CD4-positive, alpha-beta memory T cell (primary cell): ENCODE results near the gene SOWAHD. TPM values are rescaled to one million over a fixed set of nuclear protein-coding genes. Genes with fewer than 3 reads are reported as not detected.
"Not testable (repeated sequence)": the region's sequence is repeated elsewhere in the genome, so short reads cannot be mapped to it uniquely, and the experiment has no call there.

Experiments
- CTCF ChIA-PET: fragments of 350-600 bp; sonication (Branson Sonifier 250); formaldehyde crosslinking; loops from one replicate; lab custom pipeline; 2021; ENCODE audit warnings: inconsistent platforms; ENCODE audit not compliant: partially characterized antibody; lab: Charles Lee
- POLR2A ChIA-PET: fragments of 350-600 bp; sonication (Branson Sonifier 250); formaldehyde crosslinking; loops from one replicate; lab custom pipeline; 2021; ENCODE audit not compliant: partially characterized antibody; lab: Charles Lee
- DNase-seq, 5 donors: peaks; one replicate each; pipeline versions ENCODE4 v3.0.0 to v3.0.0-alpha.2; 2020 to 2022; ENCODE audit warnings: mixed read lengths in 1 of 5
- H3K27ac ChIP-seq: one replicate; pipeline ENCODE4 v1.7.0; 2013; ENCODE audit warnings: low read depth, low read length
- H3K27me3 ChIP-seq: 2 replicates; pipeline ENCODE4 v1.7.0; 2013; ENCODE audit warnings: mild to moderate bottlenecking, low read length, moderate library complexity; ENCODE audit not compliant: insufficient read depth
- H3K36me3 ChIP-seq: 2 replicates; pipeline ENCODE4 v1.7.0; 2013; ENCODE audit warnings: mild to moderate bottlenecking, low read length, moderate library complexity; ENCODE audit not compliant: insufficient read depth
- H3K4me1 ChIP-seq: 2 replicates; pipeline ENCODE4 v1.7.0; 2013; ENCODE audit warnings: mild to moderate bottlenecking, low read length, moderate library complexity; ENCODE audit not compliant: insufficient read depth
- H3K4me3 ChIP-seq, 2 donors: one replicate each; pipeline ENCODE4 v1.7.0; 2013; ENCODE audit warnings: low read length in 2 of 2, mild to moderate bottlenecking in 1 of 2
- H3K9me3 ChIP-seq, 2 donors: one replicate each; pipeline ENCODE4 v1.7.0; 2013; ENCODE audit warnings: low read length in 2 of 2, control low read depth in 1 of 2; ENCODE audit not compliant: control insufficient read depth in 1 of 2
- H3K27ac Mint-ChIP-seq, 7 donors: one replicate each; pipeline ENCODE4 v1.8.0; 2020 to 2021; ENCODE audit warnings: mixed read lengths in 7 of 7, mild to moderate bottlenecking in 6 of 7, inconsistent platforms in 3 of 7, moderate library complexity in 3 of 7
- H3K27me3 Mint-ChIP-seq, 2 donors: one replicate each; pipeline ENCODE4 v1.8.0; 2020 to 2021; ENCODE audit warnings: mixed read lengths in 2 of 2
- H3K36me3 Mint-ChIP-seq, 2 donors: one replicate each; pipeline ENCODE4 v1.8.0; 2020 to 2021; ENCODE audit warnings: mixed read lengths in 2 of 2, inconsistent platforms in 1 of 2, mild to moderate bottlenecking in 1 of 2
- H3K4me1 Mint-ChIP-seq, 4 donors: one replicate each; pipeline ENCODE4 v1.8.0; 2020 to 2021; ENCODE audit warnings: mixed read lengths in 4 of 4, mild to moderate bottlenecking in 1 of 4
- H3K4me3 Mint-ChIP-seq, 8 donors: one replicate each; pipeline ENCODE4 v1.8.0; 2020 to 2021; ENCODE audit warnings: mixed read lengths in 8 of 8, mild to moderate bottlenecking in 7 of 8, moderate library complexity in 6 of 8, inconsistent platforms in 3 of 8
- H3K9me3 Mint-ChIP-seq, 8 donors: one replicate each; pipeline ENCODE4 v1.8.0; 2020 to 2021; ENCODE audit warnings: mixed read lengths in 8 of 8, mild to moderate bottlenecking in 5 of 8, inconsistent platforms in 3 of 8, moderate library complexity in 1 of 8
- intact Hi-C: fragments of 100-400 bp; cut with micrococcal nuclease; formaldehyde crosslinking; loops from one replicate; pipeline ENCODE4 v1.15.1; 2023
- polyA plus RNA-seq, 2 donors: library from polyadenylated mRNA; unstranded; fragments of 300-500 nt; fragmentation: Illumina TruSeq; gene quantifications; one replicate each; pipeline ENCODE4 v1.2.3, GENCODE V29; 2021
- total RNA-seq, 2 experiments: library from RNA; stranded (reverse); gene quantifications; one replicate each; pipeline ENCODE4 v1.2.3, GENCODE V29; 2021

Gene SOWAHD
- total and polyA plus RNA-seq, 4 experiments from 2014 or later = 1.9 to 2.6 (median 2.0) TPM; not detected in 1

DNA sequence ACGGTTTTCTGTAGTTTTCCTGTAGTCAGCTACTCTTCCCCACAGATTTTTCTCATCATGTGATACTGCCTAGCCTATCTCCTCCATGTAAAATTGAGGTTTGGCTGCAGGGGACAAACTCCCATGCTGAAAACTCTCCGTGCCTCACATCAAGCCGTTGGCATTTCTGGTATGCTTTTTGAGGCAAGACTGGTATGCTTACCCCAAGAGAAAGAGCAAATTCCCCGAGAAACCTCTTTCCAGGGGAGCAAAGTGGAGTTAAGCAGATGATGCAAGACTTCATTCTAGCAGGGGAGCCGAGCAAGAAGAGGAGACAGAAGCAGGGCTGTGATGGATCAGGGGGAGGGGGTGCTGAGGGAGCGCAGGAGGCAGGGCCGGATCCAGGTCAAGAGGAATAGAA lies 4.8 kb downstream of the SOWAHD start:
- Mint-ChIP-seq H3K36me3 (no peaks in the 10 kb centered on the region), H3K9me3 (no peaks in the 10 kb centered on the region), H3K27me3 (no peaks in the 10 kb centered on the region), H3K4me1 (peaks cover 6 to 19% (median 16%) of the 10 kb centered on the region in 4 donors), H3K27ac (peak overlapping the region in 5 of 7 donors; percentile 18 to 85 (median 63)), H3K4me3 (no peak overlapping the region)
- peaks cover 14% of the 10 kb centered on the region for H3K4me1 ChIP-seq
- H3K27ac ChIP-seq = no peak overlapping the region
- H3K9me3 ChIP-seq = no peaks in the 10 kb centered on the region
- ChIA-PET CTCF (interaction anchor here (1.3 to 2.1 kb wide), 2 partner anchors 21 to 22 kb away, joined by 4 to 5 read pairs; no protein-coding TSS in a partner anchor), POLR2A (no interaction called here)
- H3K36me3 ChIP-seq = no peaks in the 10 kb centered on the region
- H3K27me3 ChIP-seq = no peaks in the 10 kb centered on the region
- intact Hi-C loops = no loop called here
- no peak for DNase-seq
- H3K4me3 ChIP-seq = no peak overlapping the region

GRCh38 chrX:119763836-119764387 lies 5.5 kb downstream of the SOWAHD start:
- H3K36me3 Mint-ChIP-seq = no peaks in the 10 kb centered on the region
- Histone ChIP-seq H3K27ac (no peak overlapping the region), H3K36me3 (no peaks in the 10 kb centered on the region), H3K4me1 (peaks cover 14% of the 10 kb centered on the region), H3K9me3 (no peaks in the 10 kb centered on the region), H3K27me3 (no peaks in the 10 kb centered on the region), H3K4me3 (no peak overlapping the region)
- H3K9me3 Mint-ChIP-seq = no peaks in the 10 kb centered on the region
- peaks cover 6 to 19% (median 16%) of the 10 kb centered on the region in 4 donors for H3K4me1 Mint-ChIP-seq
- no peaks in the 10 kb centered on the region for H3K27me3 Mint-ChIP-seq
- intact Hi-C loops = no loop called here
- ChIA-PET POLR2A (interaction anchor here (1.1 kb wide), 1 partner anchor 28 kb away, joined by 3 read pairs; no protein-coding TSS in a partner anchor), CTCF (interaction anchor here (1.2 to 1.3 kb wide), 2 partner anchors 11 to 21 kb away, joined by 3 to 4 read pairs; no protein-coding TSS in a partner anchor)
- DNase-seq = no peak
- H3K4me3 Mint-ChIP-seq = no peak overlapping the region
- peak overlapping the region in 5 of 7 donors; percentile 3 to 84 (median 31) for H3K27ac Mint-ChIP-seq

DNA sequence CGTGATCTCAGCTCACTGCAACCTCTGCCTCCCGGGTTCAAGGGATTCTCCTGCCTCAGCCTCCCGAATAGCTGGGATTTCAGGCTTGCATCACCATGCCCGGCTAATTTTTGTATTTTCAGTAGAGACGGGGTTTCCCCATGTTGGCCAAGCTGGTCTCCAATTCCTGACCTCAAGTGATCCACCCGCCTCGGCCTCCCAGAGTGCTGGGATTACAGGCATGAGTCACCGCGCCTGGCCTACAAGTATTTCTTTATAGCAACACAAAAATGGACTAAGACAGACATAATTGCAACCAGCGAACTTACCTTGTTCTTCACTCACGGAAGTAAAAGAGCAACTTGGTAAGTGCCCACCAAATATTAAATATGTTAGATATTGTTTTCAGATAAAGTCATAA lies 10.0 kb downstream of the SOWAHD start:
- H3K36me3 Mint-ChIP-seq, H3K9me3 ChIP-seq, H3K27ac Mint-ChIP-seq, H3K4me3 ChIP-seq, H3K27me3 ChIP-seq, H3K36me3 ChIP-seq, POLR2A ChIA-PET, DNase-seq, intact Hi-C loops, H3K9me3 Mint-ChIP-seq, H3K27me3 Mint-ChIP-seq, H3K4me3 Mint-ChIP-seq, H3K27ac ChIP-seq, H3K4me1 Mint-ChIP-seq, CTCF ChIA-PET, H3K4me1 ChIP-seq: not testable (repeated sequence)

- H3K4me3 Mint-ChIP-seq, intact Hi-C loops: not testable (repeated sequence)
Observed at GRCh38 chrX:119769388-119769787, 11.0 kb downstream of the SOWAHD start.

DNA sequence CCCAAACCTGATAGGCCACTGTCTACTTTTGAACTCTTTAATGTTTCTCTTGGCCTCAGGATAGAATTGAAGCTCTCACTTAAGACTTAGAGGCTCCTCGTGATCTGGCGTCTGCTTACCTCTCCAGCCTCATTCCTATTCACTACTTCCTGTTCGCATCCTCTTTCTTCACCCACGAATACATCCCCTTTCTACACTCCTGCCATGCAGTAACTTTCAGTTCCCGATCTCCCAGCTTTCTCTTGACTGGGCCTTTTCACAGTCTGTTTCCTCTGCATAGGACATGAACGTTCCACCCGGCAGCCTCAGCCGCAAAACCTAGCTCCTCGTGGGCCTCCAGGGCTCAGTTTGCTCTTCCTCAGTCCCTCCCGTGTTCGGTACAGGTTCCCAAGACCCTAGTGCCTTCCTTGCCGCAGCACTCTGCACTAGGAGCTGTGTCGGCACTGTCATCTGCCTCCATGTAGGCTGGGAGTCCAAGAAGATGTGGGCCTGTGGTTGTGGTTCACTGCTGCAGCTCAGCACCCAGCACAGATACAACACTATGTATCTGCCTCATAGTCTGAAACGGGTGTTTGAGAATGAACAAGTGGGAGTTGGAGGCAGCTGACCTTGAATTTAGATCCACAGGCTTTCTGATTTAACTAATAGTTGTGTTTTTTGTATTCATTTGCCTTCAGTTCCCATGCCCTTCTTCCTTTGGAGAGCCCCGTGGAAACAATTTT lies 17.3 kb downstream of the SOWAHD start:
- no peaks in the 10 kb centered on the region for H3K27me3 ChIP-seq
- CTCF ChIA-PET = interaction anchor here (1.1 kb wide), 1 partner anchor 8 kb away, joined by 5 read pairs; no protein-coding TSS in a partner anchor
- no peaks in the 10 kb centered on the region for H3K4me1 ChIP-seq
- no peaks in the 10 kb centered on the region for H3K27me3 Mint-ChIP-seq
- no peaks in the 10 kb centered on the region for H3K36me3 ChIP-seq
- POLR2A ChIA-PET = interaction anchor here (1.5 kb wide), 1 partner anchor 16 kb away, joined by 4 read pairs; the partner anchor contains the start of gene RPL39
- no peaks in the 10 kb centered on the region for H3K9me3 ChIP-seq
- no peak for DNase-seq
- H3K4me1 Mint-ChIP-seq = peaks cover 0 to 11% (median 0%) of the 10 kb centered on the region in 4 donors
- no peaks in the 10 kb centered on the region for H3K9me3 Mint-ChIP-seq
- intact Hi-C loops = no loop called here
- H3K27ac ChIP-seq = no peak overlapping the region
- peaks cover 2 to 4% of the 10 kb centered on the region in 2 donors for H3K36me3 Mint-ChIP-seq
- peak overlapping the region in 1 of 8 donors; percentile 39 for H3K4me3 Mint-ChIP-seq
- H3K27ac Mint-ChIP-seq = peak overlapping the region in 3 of 7 donors; percentile 5 to 80 (median 63)
- H3K4me3 ChIP-seq = no peak overlapping the region

More at GRCh38 chrX:119769388-119769787, 11.0 kb downstream of the SOWAHD start:
- H3K27me3 Mint-ChIP-seq, H3K4me1 Mint-ChIP-seq, H3K4me1 ChIP-seq, POLR2A ChIA-PET, H3K4me3 ChIP-seq, H3K9me3 ChIP-seq, H3K27me3 ChIP-seq, H3K36me3 Mint-ChIP-seq, DNase-seq, H3K27ac Mint-ChIP-seq, H3K27ac ChIP-seq, H3K36me3 ChIP-seq, H3K9me3 Mint-ChIP-seq: not testable (repeated sequence)
- CTCF ChIA-PET = interaction anchor here (1.5 kb wide), 1 partner anchor 68 kb away, joined by 3 read pairs; no protein-coding TSS in a partner anchor

DNA sequence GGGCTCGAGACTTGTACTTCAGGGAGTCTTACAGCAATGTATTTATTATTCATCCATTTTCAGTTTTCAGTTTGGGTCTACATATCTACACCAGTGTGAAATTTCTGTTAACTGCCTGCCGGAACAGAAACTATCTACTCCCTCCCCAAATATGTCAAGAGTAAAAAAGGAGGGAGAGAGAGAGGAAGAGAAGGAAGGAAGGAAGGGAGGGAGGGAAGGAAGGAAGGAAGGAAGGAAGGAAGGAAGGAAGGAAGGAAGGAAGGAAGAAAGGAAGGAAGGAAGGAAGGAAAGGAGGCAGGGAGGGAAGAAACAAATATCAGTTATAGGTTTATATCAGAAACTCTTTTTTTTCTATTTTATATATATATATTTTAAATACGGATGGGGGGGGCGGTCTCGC lies 20.4 kb downstream of the SOWAHD start:
- no peaks in the 10 kb centered on the region for H3K27me3 Mint-ChIP-seq
- H3K27ac ChIP-seq = no peak overlapping the region
- H3K36me3 Mint-ChIP-seq = peaks cover 3 to 15% of the 10 kb centered on the region in 2 donors
- H3K4me1 ChIP-seq = no peaks in the 10 kb centered on the region
- POLR2A ChIA-PET = no interaction called here
- peaks cover 0 to 13% (median 0%) of the 10 kb centered on the region in 4 donors for H3K4me1 Mint-ChIP-seq
- CTCF ChIA-PET = interaction anchor here (2.8 kb wide), 1 partner anchor 49 kb away, joined by 16 read pairs; no protein-coding TSS in a partner anchor
- no peak overlapping the region for H3K4me3 Mint-ChIP-seq
- H3K4me3 ChIP-seq = no peak overlapping the region
- no peaks in the 10 kb centered on the region for H3K36me3 ChIP-seq
- no peak for DNase-seq
- intact Hi-C loops = loop anchor here (1.0 to 2.0 kb wide), 3 partner anchors 20 to 263 kb away; partner anchors contain the start of gene SOWAHD
- H3K9me3 Mint-ChIP-seq = no peaks in the 10 kb centered on the region
- H3K27me3 ChIP-seq = no peaks in the 10 kb centered on the region
- no peaks in the 10 kb centered on the region for H3K9me3 ChIP-seq
- H3K27ac Mint-ChIP-seq = peak overlapping the region in 3 of 7 donors; percentile 19 to 81 (median 79)

DNA sequence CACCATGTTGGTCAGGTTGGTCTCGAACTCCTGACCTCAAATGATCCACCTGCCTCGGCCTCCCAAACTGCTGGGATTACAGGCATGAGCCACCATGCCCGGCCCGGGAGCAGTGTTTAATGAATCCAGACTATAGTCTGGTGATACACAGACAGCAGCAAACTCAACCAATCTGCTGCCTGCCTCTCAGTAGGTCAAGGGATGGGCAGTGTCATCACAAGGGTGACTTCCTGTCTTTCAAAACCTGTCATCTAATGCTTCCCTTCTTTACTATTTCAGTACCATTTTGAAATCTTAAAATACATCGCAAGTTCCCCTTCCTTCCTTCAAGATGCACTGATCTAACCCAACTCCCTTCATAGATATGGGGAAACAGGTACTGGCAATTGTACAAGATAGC lies 24.6 kb downstream of the SOWAHD start:
- Mint-ChIP-seq H3K4me3 (no peak overlapping the region), H3K27me3 (no peaks in the 10 kb centered on the region), H3K4me1 (peaks cover 5 to 28% (median 17%) of the 10 kb centered on the region in 4 donors), H3K27ac (peak overlapping the region in 5 of 7 donors; percentile 13 to 86 (median 31)), H3K9me3 (no peaks in the 10 kb centered on the region), H3K36me3 (peaks cover 9 to 41% of the 10 kb centered on the region in 2 donors)
- Histone ChIP-seq H3K4me1 (peaks cover 12% of the 10 kb centered on the region), H3K27ac (no peak overlapping the region), H3K27me3 (no peaks in the 10 kb centered on the region), H3K9me3 (no peaks in the 10 kb centered on the region), H3K4me3 (no peak overlapping the region), H3K36me3 (peaks cover 17% of the 10 kb centered on the region)
- ChIA-PET CTCF (interaction anchor here (1.8 to 2.3 kb wide), 2 partner anchors 8 to 53 kb away, joined by 5 to 8 read pairs; no protein-coding TSS in a partner anchor), POLR2A (no interaction called here)
- intact Hi-C loops = no loop called here
- no peak for DNase-seq
